ENCODE data around the gene NEDD4.
"Not testable (repeated sequence)": the region's sequence is repeated elsewhere in the genome, so short reads cannot be mapped to it uniquely, and the experiment has no call there.

Gene NEDD4

GRCh38 chr15:55952501-55953274 lies 40.7 kb downstream of the NEDD4 start:
- DNase-seq = not testable (repeated sequence)

- not testable (repeated sequence) for DNase-seq
These were observed 48.8 kb downstream of the NEDD4 start for GRCh38 chr15:55944606-55945005.

- DNase-seq = peak; percentile 89
These were observed 51.1 kb downstream of the NEDD4 start for GRCh38 chr15:55942332-55942731.

- DNase-seq = peak; percentile 62
These were observed 56.4 kb downstream of the NEDD4 start for GRCh38 chr15:55937040-55937439.

GRCh38 chr15:55928955-55929354 lies 64.5 kb downstream of the NEDD4 start:
- DNase-seq = no peak

- DNase-seq = no peak
These were observed 71.7 kb downstream of the NEDD4 start for GRCh38 chr15:55921744-55922143.

GRCh38 chr15:55917881-55918296 lies 75.5 kb downstream of the NEDD4 start:
- DNase-seq = no peak

- no peak for DNase-seq
These were observed 76.6 kb downstream of the NEDD4 start for GRCh38 chr15:55916666-55917409.

GRCh38 chr15:55915876-55916567 lies 77.4 kb downstream of the NEDD4 start:
- DNase-seq = no peak

GRCh38 chr15:55915221-55915620 lies 78.2 kb downstream of the NEDD4 start:
- DNase-seq = no peak

- no peak for DNase-seq
These were observed 79.0 kb downstream of the NEDD4 start for GRCh38 chr15:55914446-55914845.

- DNase-seq = no peak
These were observed 80.4 kb downstream of the NEDD4 start for GRCh38 chr15:55912982-55913381.

GRCh38 chr15:55909036-55909811 lies 84.2 kb downstream of the NEDD4 start:
- no peak for DNase-seq

GRCh38 chr15:55907797-55908196 lies 85.6 kb downstream of the NEDD4 start:
- no peak for DNase-seq

- no peak for DNase-seq
These were observed 90.4 kb downstream of the NEDD4 start for GRCh38 chr15:55902981-55903380.

GRCh38 chr15:55900019-55900418 lies 93.4 kb downstream of the NEDD4 start:
- DNase-seq = no peak

GRCh38 chr15:55899537-55899936 lies 93.9 kb downstream of the NEDD4 start:
- DNase-seq = no peak

GRCh38 chr15:55897560-55898336 lies 95.7 kb downstream of the NEDD4 start:
- no peak for DNase-seq

GRCh38 chr15:55894399-55894965 lies 98.9 kb downstream of the NEDD4 start:
- DNase-seq = no peak

- DNase-seq = no peak
These were observed 99.6 kb downstream of the NEDD4 start for GRCh38 chr15:55893852-55894251.

GRCh38 chr15:55891196-55891595 lies 102.2 kb downstream of the NEDD4 start:
- no peak for DNase-seq

GRCh38 chr15:55884223-55884622 lies 109.2 kb downstream of the NEDD4 start:
- no peak for DNase-seq
